ACC112 (cell line): ENCODE measurements around the gene DHRS12.

Source experiments
- H2AFZ ChIP-seq: fragments of 200-600 bp; sonication (generic); one replicate; pipeline ENCODE4 v1.6.0; 2017; ENCODE audit warnings: antibody characterized with exemption, low read length; ENCODE audit not compliant: unreplicated experiment
- H3K27ac ChIP-seq: fragments of 200-600 bp; sonication (generic); 2 replicates; pipeline ENCODE4 v1.5.1; 2014; ENCODE audit warnings: low read depth, mild to moderate bottlenecking, antibody characterized with exemption, low read length, moderate library complexity
- H3K27me3 ChIP-seq: fragments of 200-600 bp; sonication (generic); 2 replicates; pipeline ENCODE4 v1.6.1; 2014; ENCODE audit warnings: mild to moderate bottlenecking, antibody characterized with exemption, low read length, moderate library complexity, mixed read lengths; ENCODE audit not compliant: insufficient read depth
- H3K36me3 ChIP-seq: fragments of 200-600 bp; sonication (generic); 2 replicates; pipeline ENCODE4 v1.6.1; 2016; ENCODE audit warnings: mild to moderate bottlenecking, antibody characterized with exemption, low read length, moderate library complexity, mixed read lengths; ENCODE audit not compliant: insufficient read depth
- H3K4me1 ChIP-seq: fragments of 200-600 bp; sonication (generic); one replicate; pipeline ENCODE4 v1.6.1; 2016; ENCODE audit warnings: low read length, mixed read lengths; ENCODE audit not compliant: insufficient read depth, unreplicated experiment, control insufficient read depth
- H3K4me3 ChIP-seq: fragments of 200-600 bp; sonication (generic); 2 replicates; pipeline ENCODE4 v1.5.1; 2014; ENCODE audit warnings: mild to moderate bottlenecking, low read depth, low read length
- H3K79me2 ChIP-seq: fragments of 200-600 bp; sonication (generic); one replicate; pipeline ENCODE4 v1.6.0; 2016; ENCODE audit warnings: low read length; ENCODE audit not compliant: control insufficient read depth, unreplicated experiment, insufficient read depth

DHRS12 gene

DNA sequence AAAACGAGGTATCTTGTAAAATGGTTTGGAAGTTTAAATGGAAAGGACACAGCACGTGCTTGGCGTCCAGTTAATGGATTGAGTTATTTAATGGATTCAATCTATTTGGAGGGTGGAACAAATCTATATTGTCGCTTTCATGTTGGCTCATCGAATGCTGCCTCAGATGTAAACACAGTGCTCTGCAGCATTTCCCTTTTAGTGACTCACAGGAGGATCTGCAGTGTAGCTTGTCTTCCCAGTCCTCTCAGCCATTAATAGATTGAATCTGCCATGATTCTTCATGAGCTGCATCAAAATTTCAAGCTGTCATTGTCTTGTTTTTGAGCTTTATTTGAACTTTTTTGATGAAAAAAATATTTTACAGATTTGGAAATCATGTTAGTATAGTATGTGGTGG lies 44.7 kb downstream of the DHRS12 start:
- Histone ChIP-seq H3K27ac (no peak overlapping the region), H3K4me3 (no peak overlapping the region), H3K79me2 (no peaks in the 10 kb centered on the region), H3K36me3 (peaks cover 8% of the 10 kb centered on the region), H3K4me1 (peaks cover 10% of the 10 kb centered on the region), H2AFZ (no peak overlapping the region), H3K27me3 (no peaks in the 10 kb centered on the region)

DNA sequence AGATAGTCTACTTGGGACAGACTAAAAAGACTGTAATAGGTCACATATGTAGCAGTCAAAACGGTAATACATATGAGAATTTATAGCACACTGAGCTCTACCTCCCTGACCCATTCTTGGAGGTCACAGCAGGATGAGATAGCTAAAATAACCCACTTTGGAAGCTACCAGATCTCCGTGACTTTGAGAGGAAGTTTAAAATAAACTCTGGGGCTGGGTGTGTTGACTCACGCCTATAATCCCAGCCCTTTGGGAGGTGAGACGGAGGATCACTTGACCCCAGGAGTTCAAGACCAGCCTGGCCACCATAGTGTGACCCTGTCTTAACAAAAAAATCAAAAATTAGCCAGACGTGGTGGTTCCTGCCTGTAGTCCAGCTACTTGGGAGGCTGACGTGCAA lies 45.3 kb downstream of the DHRS12 start:
- peaks cover 8% of the 10 kb centered on the region for H3K36me3 ChIP-seq
- H3K79me2 ChIP-seq, result no peaks in the 10 kb centered on the region
- no peak overlapping the region for H2AFZ ChIP-seq
- H3K27ac ChIP-seq, result no peak overlapping the region
- no peak overlapping the region for H3K4me3 ChIP-seq
- no peaks in the 10 kb centered on the region for H3K27me3 ChIP-seq
- H3K4me1 ChIP-seq, result peaks cover 5% of the 10 kb centered on the region

DNA sequence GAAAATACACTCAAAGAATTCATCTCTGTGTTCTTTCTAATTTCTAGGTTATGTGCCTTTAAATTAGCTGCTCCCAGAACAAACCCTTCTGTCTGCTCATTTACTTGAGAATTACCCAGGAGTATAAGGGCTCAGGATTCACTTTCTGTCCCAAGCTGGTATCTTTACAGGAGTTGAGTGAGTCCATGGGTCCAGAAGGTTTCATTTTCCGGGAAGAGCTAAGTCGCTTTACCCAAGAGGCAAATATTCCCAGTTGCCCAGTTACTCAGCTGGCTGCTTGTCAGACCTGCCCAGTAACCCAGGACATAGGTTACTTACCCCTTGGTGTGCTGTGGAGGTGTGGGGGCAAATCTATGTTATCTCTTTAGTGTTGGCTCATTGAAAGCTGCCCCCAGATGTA lies 47.3 kb downstream of the DHRS12 start:
- Histone ChIP-seq H2AFZ (no peak overlapping the region), H3K4me3 (no peak overlapping the region), H3K27ac (no peak overlapping the region), H3K27me3 (no peaks in the 10 kb centered on the region), H3K79me2 (no peaks in the 10 kb centered on the region), H3K36me3 (peaks cover 20% of the 10 kb centered on the region), H3K4me1 (no peaks in the 10 kb centered on the region)

- Histone ChIP-seq H3K4me3 (no peak overlapping the region), H3K36me3 (peaks cover 54% of the 10 kb centered on the region), H2AFZ (no peak overlapping the region), H3K27ac (no peak overlapping the region), H3K4me1 (no peaks in the 10 kb centered on the region), H3K79me2 (no peaks in the 10 kb centered on the region), H3K27me3 (no peaks in the 10 kb centered on the region)
Observed at GRCh38 chr13:51747438-51748434, 56.2 kb downstream of the DHRS12 start.

DNA sequence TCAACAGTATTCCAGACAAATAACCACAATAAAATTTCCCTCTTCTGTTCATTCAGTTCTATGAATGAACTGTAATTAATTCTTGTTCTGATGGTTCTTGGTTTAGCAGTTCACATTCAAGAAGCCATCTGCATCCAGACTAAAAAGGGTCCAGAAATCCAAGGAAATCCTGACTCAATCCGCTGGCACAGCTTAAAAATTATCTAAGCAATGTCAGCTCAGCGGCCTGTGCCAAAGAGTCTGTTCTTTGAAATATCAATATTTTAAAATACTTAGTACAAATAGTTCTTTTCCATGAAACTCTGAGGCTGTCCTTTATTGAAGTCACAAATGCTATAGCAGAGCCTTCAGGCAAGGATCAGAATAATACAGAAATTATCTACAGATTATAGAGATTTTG lies 57.2 kb downstream of the DHRS12 start:
- no peak overlapping the region for H2AFZ ChIP-seq
- no peaks in the 10 kb centered on the region for H3K27me3 ChIP-seq
- no peak overlapping the region for H3K4me3 ChIP-seq

DNA sequence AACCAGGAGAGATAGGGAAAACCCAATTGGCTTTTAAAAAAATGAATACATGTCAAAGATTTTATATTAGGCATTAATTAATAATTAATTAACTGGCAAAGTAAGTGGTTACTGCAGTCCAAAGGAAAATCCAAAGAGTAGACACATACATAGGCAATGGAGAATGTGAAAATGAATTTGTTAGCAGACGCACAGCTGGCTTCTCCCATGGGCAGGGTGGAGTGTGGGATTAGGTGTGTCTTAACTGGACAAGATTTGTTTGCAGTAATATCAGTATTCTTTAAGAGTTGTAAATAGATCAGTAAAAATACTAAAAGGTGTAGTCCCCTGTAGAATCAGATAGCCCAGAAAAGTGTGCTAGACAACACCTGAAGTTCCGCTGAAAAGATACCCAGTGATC lies 58.7 kb downstream of the DHRS12 start:
- Histone ChIP-seq H3K79me2 (no peaks in the 10 kb centered on the region), H3K27ac (no peak overlapping the region), H3K4me3 (no peak overlapping the region), H2AFZ (no peak overlapping the region), H3K36me3 (peaks cover 44% of the 10 kb centered on the region), H3K4me1 (no peaks in the 10 kb centered on the region), H3K27me3 (no peaks in the 10 kb centered on the region)

More for the DNA sequence above, 57.2 kb downstream of the DHRS12 start:
- Histone ChIP-seq H3K4me1 (no peaks in the 10 kb centered on the region), H3K79me2 (no peaks in the 10 kb centered on the region), H3K27ac (no peak overlapping the region), H3K36me3 (peaks cover 44% of the 10 kb centered on the region)

- Histone ChIP-seq H3K79me2 (no peaks in the 10 kb centered on the region), H3K36me3 (peaks cover 32% of the 10 kb centered on the region)
Observed at GRCh38 chr13:51742611-51743010, 61.4 kb downstream of the DHRS12 start.

DNA sequence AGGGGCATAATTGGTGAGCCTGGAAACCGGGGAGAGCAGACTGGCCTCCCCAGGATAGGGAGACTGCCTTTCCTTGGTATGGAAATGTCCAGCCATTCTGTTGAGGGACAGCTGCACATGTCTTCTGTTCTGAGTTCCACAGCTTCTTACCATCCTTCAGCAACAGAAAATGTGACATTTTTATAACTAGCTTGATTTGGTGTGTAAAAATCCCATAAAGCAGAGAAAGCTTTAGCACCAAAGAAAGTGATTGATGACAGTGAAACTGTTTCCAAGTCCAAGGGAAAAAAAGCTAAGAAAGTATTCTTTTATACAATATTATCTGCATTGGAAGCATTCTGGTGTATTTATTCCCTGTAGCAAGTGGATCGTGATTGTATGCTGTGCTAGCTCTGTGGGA lies 61.9 kb downstream of the DHRS12 start:
- no peak overlapping the region for H3K4me3 ChIP-seq
- H3K79me2 ChIP-seq, result no peaks in the 10 kb centered on the region
- H3K4me1 ChIP-seq, result no peaks in the 10 kb centered on the region
- H2AFZ ChIP-seq, result no peak overlapping the region
- H3K27ac ChIP-seq, result no peak overlapping the region
- no peaks in the 10 kb centered on the region for H3K27me3 ChIP-seq
- H3K36me3 ChIP-seq, result peaks cover 26% of the 10 kb centered on the region

More at GRCh38 chr13:51742611-51743010, 61.4 kb downstream of the DHRS12 start:
- no peaks in the 10 kb centered on the region for H3K27me3 ChIP-seq
- H3K4me3 ChIP-seq, result no peak overlapping the region
- no peaks in the 10 kb centered on the region for H3K4me1 ChIP-seq
- H2AFZ ChIP-seq, result no peak overlapping the region
- no peak overlapping the region for H3K27ac ChIP-seq

DNA sequence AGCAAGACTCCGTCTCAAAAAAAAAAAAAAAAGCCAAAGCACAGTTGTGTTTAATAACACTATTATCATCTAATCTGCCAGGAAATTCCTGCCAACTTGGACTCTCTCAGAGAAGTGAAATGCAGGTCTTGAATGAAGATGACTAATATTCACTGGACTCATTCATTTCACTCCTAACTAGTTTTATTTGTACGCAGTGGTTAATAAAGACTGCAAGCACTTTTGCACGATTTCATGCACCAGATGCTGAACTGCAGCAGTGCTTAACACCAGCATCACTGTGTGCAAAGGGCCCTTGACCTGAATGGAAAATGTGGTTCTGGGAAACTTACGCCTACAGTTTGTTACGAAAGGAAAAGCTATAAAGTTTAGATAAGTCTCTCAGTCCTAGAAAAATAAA lies 63.3 kb downstream of the DHRS12 start:
- no peak overlapping the region for H2AFZ ChIP-seq
- H3K27me3 ChIP-seq, result no peaks in the 10 kb centered on the region
- H3K27ac ChIP-seq, result no peak overlapping the region
- H3K79me2 ChIP-seq, result peaks cover 4% of the 10 kb centered on the region
- H3K36me3 ChIP-seq, result peaks cover 16% of the 10 kb centered on the region
- H3K4me1 ChIP-seq, result no peaks in the 10 kb centered on the region
- no peak overlapping the region for H3K4me3 ChIP-seq

DNA sequence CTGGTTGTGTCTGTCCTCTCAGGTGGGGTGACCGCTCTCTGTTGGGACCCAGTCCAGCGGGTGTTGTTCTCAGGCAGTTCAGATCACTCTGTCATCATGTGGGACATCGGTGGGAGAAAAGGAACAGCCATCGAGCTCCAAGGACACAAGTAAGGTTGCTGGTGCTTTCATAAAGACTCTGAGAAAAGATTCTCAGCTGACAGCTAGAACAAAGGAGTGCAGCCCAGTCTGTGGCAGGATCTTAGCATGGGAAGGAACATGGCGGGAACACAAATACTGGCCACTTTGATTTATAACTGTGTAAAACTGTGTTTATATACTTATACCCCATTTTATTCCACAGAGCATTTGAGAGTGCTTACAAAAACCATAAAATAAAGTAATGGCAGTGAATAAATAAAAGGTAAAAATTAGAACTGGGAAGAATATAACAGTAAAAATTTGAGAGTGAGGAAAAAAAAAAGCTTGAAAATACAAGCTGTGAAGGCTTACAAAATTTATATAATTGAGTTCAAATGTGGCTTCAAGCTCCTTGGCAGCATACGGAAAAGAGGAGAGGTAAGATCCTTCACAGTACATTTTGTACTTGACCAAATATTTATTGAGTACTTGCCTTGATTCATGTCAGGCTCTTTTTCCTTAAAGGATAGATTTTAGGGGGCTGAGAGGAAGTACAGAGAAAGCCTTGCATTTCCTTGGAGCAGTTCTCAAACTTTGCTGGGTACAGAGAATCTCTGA lies 64.8 kb downstream of the DHRS12 start:
- Histone ChIP-seq H3K79me2 (peaks cover 4% of the 10 kb centered on the region), H3K27ac (no peak overlapping the region), H3K36me3 (peaks cover 8% of the 10 kb centered on the region), H3K27me3 (no peaks in the 10 kb centered on the region), H3K4me1 (no peaks in the 10 kb centered on the region), H3K4me3 (no peak overlapping the region), H2AFZ (no peak overlapping the region)
